ENCODE results near the gene STIP1. TPM values are rescaled to one million over a fixed set of nuclear protein-coding genes. Genes with fewer than 3 reads are reported as not detected.

The STIP1 gene
- total RNA-seq, 2 donors from 2014 or later, result 431 to 450 TPM

DNA sequence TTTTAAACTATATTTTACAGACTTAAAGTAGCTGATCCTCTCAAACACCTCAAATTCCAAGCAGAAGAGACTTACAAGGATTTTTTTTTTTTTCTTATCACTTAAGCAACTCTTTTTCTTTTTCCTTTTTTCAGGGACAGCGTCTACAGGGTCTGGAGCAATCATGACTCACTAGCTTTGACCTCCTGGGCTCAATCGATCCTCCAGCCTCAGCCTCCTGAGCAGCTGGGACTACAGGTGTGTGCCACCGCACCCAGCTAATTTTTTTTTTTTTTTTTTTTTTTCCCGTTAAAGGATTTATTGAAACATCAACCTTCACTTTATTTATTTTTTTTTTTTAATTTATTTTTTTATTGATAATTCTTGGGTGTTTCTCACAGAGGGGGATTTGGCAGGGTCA is 15.6 kb upstream of the STIP1 start:
- Mint-ChIP-seq H3K27ac (no peak overlapping the region), H3K4me3 (no peak overlapping the region), H3K27me3 (no peaks in the 10 kb centered on the region), H3K9me3 (no peaks in the 10 kb centered on the region), H3K36me3 (no peaks in the 10 kb centered on the region), H3K4me1 (ENCODE audit: low read depth in 2 of 2) (peaks cover 0 to 2% of the 10 kb centered on the region in 2 donors)
- DNase-seq (ENCODE audit: low spot score), result no peak
- ATAC-seq, result no peak

GRCh38 chr11:64173616-64174355 is 12.2 kb upstream of the STIP1 start:
- Mint-ChIP-seq H3K27me3 (no peaks in the 10 kb centered on the region), H3K4me1 (ENCODE audit: low read depth in 2 of 2) (peaks cover 2 to 6% of the 10 kb centered on the region in 2 donors), H3K9me3 (no peaks in the 10 kb centered on the region), H3K4me3 (no peak overlapping the region), H3K36me3 (no peaks in the 10 kb centered on the region), H3K27ac (no peak overlapping the region)
- DNase-seq (ENCODE audit: low spot score) (no peak), ATAC-seq (no peak)

GRCh38 chr11:64176751-64177150 is 9.2 kb upstream of the STIP1 start:
- DNase-seq (ENCODE audit: low spot score) (no peak), ATAC-seq (no peak)
- no peaks in the 10 kb centered on the region for H3K9me3 Mint-ChIP-seq
- H3K4me1 Mint-ChIP-seq (ENCODE audit: low read depth in 2 of 2), result peaks cover 6 to 11% of the 10 kb centered on the region in 2 donors
- no peaks in the 10 kb centered on the region for H3K27me3 Mint-ChIP-seq
- no peak overlapping the region for H3K27ac Mint-ChIP-seq
- H3K4me3 Mint-ChIP-seq, result no peak overlapping the region
- no peaks in the 10 kb centered on the region for H3K36me3 Mint-ChIP-seq

DNA sequence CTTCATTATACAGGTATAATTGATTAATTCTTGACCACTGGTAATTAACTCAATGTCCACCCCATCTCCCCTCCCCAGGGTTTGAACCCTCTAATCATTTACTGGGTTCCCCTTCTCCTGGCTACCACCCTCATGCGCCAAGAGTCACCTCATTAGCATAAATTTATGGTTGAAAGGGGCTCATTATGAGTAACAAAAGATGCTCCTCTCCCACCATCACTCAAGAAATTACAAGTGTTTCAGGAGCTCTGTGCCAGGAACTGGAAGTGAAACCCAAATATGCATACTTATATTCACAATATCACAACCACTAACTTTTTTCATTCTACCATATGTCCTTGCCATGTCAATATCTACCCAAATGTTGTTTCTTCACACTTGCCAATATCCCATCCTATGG is 7.8 kb upstream of the STIP1 start:
- Mint-ChIP-seq H3K27me3 (no peaks in the 10 kb centered on the region), H3K4me1 (ENCODE audit: low read depth in 2 of 2) (peaks cover 7 to 14% of the 10 kb centered on the region in 2 donors), H3K27ac (no peak overlapping the region), H3K36me3 (no peaks in the 10 kb centered on the region), H3K9me3 (no peaks in the 10 kb centered on the region), H3K4me3 (no peak overlapping the region)
- ATAC-seq (peak in 1 of 2 donors; percentile 34), DNase-seq (ENCODE audit: low spot score) (no peak)

GRCh38 chr11:64178951-64179639 is 6.9 kb upstream of the STIP1 start:
- no peaks in the 10 kb centered on the region for H3K9me3 Mint-ChIP-seq
- H3K4me1 Mint-ChIP-seq (ENCODE audit: low read depth in 2 of 2), result peaks cover 16 to 17% of the 10 kb centered on the region in 2 donors
- no peaks in the 10 kb centered on the region for H3K27me3 Mint-ChIP-seq
- H3K27ac Mint-ChIP-seq, result no peak overlapping the region
- ATAC-seq, result no peak
- no peak for DNase-seq (ENCODE audit: low spot score)
- H3K36me3 Mint-ChIP-seq, result no peaks in the 10 kb centered on the region
- H3K4me3 Mint-ChIP-seq, result no peak overlapping the region

DNA sequence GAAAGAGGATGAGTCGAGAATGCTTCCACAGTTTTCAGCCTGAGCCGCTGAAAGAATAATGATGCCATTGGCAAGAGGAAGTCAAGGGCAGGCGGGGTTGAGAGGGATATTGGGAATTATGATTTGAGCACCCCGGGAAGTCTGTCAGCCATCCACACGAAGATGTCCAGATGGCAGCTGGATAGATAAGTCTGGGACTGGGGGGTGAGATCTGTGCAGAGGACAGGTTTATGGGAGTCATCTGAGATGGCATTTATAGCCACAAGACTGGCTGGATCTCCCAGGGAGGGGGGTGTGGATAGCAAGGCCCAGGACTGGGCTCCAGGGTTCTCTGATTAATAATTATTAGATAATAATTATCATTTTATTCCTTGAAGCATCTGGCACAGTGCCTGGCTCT is 5.1 kb upstream of the STIP1 start:
- Mint-ChIP-seq H3K36me3 (no peaks in the 10 kb centered on the region), H3K27me3 (no peaks in the 10 kb centered on the region), H3K4me1 (ENCODE audit: low read depth in 2 of 2) (peaks cover 23 to 26% of the 10 kb centered on the region in 2 donors), H3K4me3 (no peak overlapping the region), H3K9me3 (no peaks in the 10 kb centered on the region), H3K27ac (no peak overlapping the region)
- no peak for ATAC-seq
- DNase-seq (ENCODE audit: low spot score), result no peak

- peak; percentile 77 for DNase-seq (ENCODE audit: low spot score)
- no peaks in the 10 kb centered on the region for H3K9me3 Mint-ChIP-seq
- no peak overlapping the region for H3K27ac Mint-ChIP-seq
- no peaks in the 10 kb centered on the region for H3K27me3 Mint-ChIP-seq
- no peak for ATAC-seq
- peaks cover 25 to 26% of the 10 kb centered on the region in 2 donors for H3K4me1 Mint-ChIP-seq (ENCODE audit: low read depth in 2 of 2)
- H3K4me3 Mint-ChIP-seq, result no peak overlapping the region
- H3K36me3 Mint-ChIP-seq, result no peaks in the 10 kb centered on the region
Measured at GRCh38 chr11:64181506-64182411, 4.2 kb upstream of the STIP1 start.

- ATAC-seq (no peak), DNase-seq (ENCODE audit: low spot score) (no peak)
- Mint-ChIP-seq H3K36me3 (no peaks in the 10 kb centered on the region), H3K4me1 (ENCODE audit: low read depth in 2 of 2) (peaks cover 19 to 26% of the 10 kb centered on the region in 2 donors), H3K27ac (peak overlapping the region in 1 of 2 donors; percentile 12), H3K27me3 (no peaks in the 10 kb centered on the region), H3K4me3 (peak overlapping the region; percentile 67), H3K9me3 (no peaks in the 10 kb centered on the region)
Measured at GRCh38 chr11:64183890-64184289, 2.1 kb upstream of the STIP1 start.

DNA sequence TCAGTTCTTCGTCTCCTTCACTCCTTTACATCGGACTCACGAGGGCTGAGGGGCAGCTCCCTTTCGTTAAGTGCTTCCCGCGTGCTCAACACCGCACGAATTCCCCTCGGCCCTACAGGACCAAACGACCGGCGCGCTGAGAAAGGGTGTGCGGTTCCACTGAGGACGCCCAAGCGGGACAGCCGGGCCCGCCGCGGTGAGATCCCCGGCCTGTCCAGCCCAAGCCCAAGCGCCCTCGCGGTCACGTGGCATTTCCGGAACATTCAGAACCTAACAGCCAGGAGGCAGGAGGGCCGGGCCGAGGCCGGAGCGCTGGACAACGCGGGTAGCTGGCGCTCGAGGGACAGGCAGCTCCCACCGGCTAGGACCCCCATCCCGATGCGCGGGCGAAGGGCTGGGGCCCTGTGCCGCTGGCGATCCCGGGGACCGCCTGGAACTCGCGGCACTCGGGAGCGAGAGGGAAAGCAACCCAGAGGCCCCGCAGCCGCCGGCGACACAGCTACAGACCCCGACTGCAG is 737 bp upstream of the STIP1 start:
- Mint-ChIP-seq H3K27ac (no peak overlapping the region), H3K36me3 (no peaks in the 10 kb centered on the region), H3K4me3 (peak overlapping the region; percentile 87), H3K4me1 (ENCODE audit: low read depth in 2 of 2) (peaks cover 23 to 30% of the 10 kb centered on the region in 2 donors), H3K9me3 (no peaks in the 10 kb centered on the region), H3K27me3 (no peaks in the 10 kb centered on the region)
- ATAC-seq, result peak; percentile 31 to 37
- peak; percentile 86 for DNase-seq (ENCODE audit: low spot score)

GRCh38 chr11:64186492-64187165 is 658 bp downstream of the STIP1 start:
- Mint-ChIP-seq H3K4me1 (ENCODE audit: low read depth in 2 of 2) (peaks cover 23 to 27% of the 10 kb centered on the region in 2 donors), H3K27ac (no peak overlapping the region), H3K9me3 (no peaks in the 10 kb centered on the region), H3K36me3 (no peaks in the 10 kb centered on the region), H3K27me3 (no peaks in the 10 kb centered on the region), H3K4me3 (no peak overlapping the region)
- ATAC-seq (no peak), DNase-seq (ENCODE audit: low spot score) (no peak)

DNA sequence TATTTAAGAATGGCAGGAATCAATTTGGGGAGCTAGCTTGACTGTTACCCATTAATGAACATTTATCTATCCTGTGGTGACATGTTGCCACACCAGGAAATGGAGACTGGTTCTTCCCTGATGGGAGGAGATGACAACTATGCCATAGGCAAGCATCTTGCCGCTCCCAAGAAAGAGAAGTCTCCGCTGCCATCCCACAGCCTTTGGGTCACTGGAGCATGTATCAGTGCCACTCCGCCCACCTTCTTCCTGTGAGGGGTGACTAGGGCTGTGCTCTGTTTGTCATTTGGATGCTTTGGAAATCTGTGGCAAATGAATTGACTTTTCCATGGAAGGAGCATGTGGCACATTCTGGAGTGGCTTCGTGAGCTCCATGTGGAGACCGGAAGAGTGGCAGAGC is 6.5 kb downstream of the STIP1 start:
- Mint-ChIP-seq H3K27me3 (no peaks in the 10 kb centered on the region), H3K9me3 (no peaks in the 10 kb centered on the region), H3K4me3 (no peak overlapping the region), H3K36me3 (peaks cover 28% of the 10 kb centered on the region), H3K4me1 (ENCODE audit: low read depth in 2 of 2) (peaks cover 8 to 34% of the 10 kb centered on the region in 2 donors), H3K27ac (peak overlapping the region in 1 of 2 donors; percentile 21)
- ATAC-seq, result no peak
- no peak for DNase-seq (ENCODE audit: low spot score)

DNA sequence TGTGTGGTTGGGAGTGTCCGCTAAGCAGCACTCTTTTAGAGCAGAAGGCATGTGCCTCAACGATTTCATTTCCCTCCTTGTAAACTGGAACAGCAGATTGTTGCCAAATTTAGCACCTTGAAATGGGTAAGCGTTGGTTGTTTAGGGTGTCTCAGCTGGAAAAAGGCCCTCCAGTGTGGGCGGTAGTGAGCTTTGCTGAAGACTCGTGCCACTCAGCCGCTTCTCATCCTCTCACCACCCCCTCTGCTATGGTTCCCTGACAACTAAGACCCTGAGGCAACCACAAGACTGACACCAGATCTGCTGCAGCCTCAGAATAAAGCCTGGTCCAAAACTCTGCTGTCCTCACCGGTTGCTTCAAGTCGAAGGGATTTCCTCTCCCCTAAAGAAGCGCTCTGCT is 10.7 kb downstream of the STIP1 start:
- Mint-ChIP-seq H3K9me3 (no peaks in the 10 kb centered on the region), H3K4me1 (ENCODE audit: low read depth in 2 of 2) (peaks cover 8 to 28% of the 10 kb centered on the region in 2 donors), H3K27me3 (no peaks in the 10 kb centered on the region), H3K27ac (peak overlapping the region in 1 of 2 donors; percentile 38), H3K4me3 (no peak overlapping the region), H3K36me3 (peaks cover 40% of the 10 kb centered on the region)
- no peak for ATAC-seq
- no peak for DNase-seq (ENCODE audit: low spot score)

DNA sequence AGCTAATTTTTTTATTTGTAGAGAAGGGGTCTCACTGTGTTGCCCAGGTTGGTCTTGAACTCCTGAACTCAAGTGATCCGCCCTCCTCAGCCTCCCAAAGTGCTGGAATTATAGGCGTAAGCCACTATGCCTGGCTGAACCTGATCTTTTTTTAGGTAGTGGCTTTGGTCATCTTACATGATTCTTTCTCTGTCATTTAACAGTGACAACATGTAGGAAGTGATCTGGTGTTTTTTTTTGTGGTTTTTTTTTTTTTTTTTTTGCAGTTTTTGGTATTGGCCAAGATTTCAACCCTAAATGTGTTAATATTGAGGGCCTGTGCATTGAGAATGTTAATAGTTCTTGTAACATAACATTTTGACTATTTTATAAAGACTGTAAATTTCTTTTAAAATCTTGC is 12.5 kb downstream of the STIP1 start:
- DNase-seq (ENCODE audit: low spot score) (no peak), ATAC-seq (no peak)
- no peak overlapping the region for H3K4me3 Mint-ChIP-seq
- no peaks in the 10 kb centered on the region for H3K9me3 Mint-ChIP-seq
- peaks cover 10 to 23% of the 10 kb centered on the region in 2 donors for H3K4me1 Mint-ChIP-seq (ENCODE audit: low read depth in 2 of 2)
- peak overlapping the region in 1 of 2 donors; percentile 39 for H3K27ac Mint-ChIP-seq
- no peaks in the 10 kb centered on the region for H3K27me3 Mint-ChIP-seq
- H3K36me3 Mint-ChIP-seq, result peaks cover 54% of the 10 kb centered on the region

Data from natural killer cell treated with Interleukin-12 subunit alpha and Interleukin-12 subunit beta and Interleukin-15 and Interleukin-18, amount 100 ng/mL, for 72 hours (primary cell).